Right ventricle myocardium inferior (tissue), 1 donor: Measurements from ENCODE around the gene PDCL2. TPM values are rescaled to one million over a fixed set of nuclear protein-coding genes. Genes with fewer than 3 reads are reported as not detected.
A peak's percentile ranks its signal among the peaks of the same experiment; 100 is the strongest.

Source experiments
- ATAC-seq: fragments of 200-7000 bp; cut with Tn5 transposase; one replicate; pipeline ENCODE4 v1.9.1; 2020; ENCODE audit warnings: mild to moderate bottlenecking, moderate library complexity
- DNase-seq: peaks from one replicate; pipeline ENCODE4 v3.0.0; 2021; ENCODE audit errors: missing footprints
- intact Hi-C: fragments of 100-400 bp; cut with DNase I; formaldehyde crosslinking; loops from one replicate; pipeline ENCODE4 v1.11.0; 2022
- total RNA-seq: library from RNA; stranded (reverse); fragmentation: NEBNext Ultra II Directional; extraction: Animal tissue kit (Norgen Biotek cat#: 25700); gene quantifications from one replicate; pipeline ENCODE4 v1.2.1, GENCODE V29; 2021
- donor health status: DM: no; HTN: yes; CAD: no; lungs with severe emphysema.

Gene PDCL2
- total RNA-seq, 1 donor from 2014 or later, result not detected

- ATAC-seq, result peak; percentile 90
- DNase-seq, result no peak
- intact Hi-C loops, result loop anchor here (5.0 kb wide), 5 partner anchors 99 to 306 kb away; partner anchors contain the start of genes EXOC1, SRD5A3 and TMEM165
Observed at GRCh38 chr4:55546506-55546755, 45.6 kb downstream of the PDCL2 start.

GRCh38 chr4:55545641-55546505 is 46.2 kb downstream of the PDCL2 start:
- intact Hi-C loops, result loop anchor here (5.0 kb wide), 5 partner anchors 99 to 306 kb away; partner anchors contain the start of genes EXOC1, SRD5A3 and TMEM165
- ATAC-seq (peak; percentile 81), DNase-seq (peak; percentile 91)

- ATAC-seq (no peak), DNase-seq (no peak)
- intact Hi-C loops, result loop anchor here (5.0 kb wide), 5 partner anchors 98 to 307 kb away; partner anchors contain the start of genes EXOC1, SRD5A3 and TMEM165
Observed at GRCh38 chr4:55545151-55545550, 46.9 kb downstream of the PDCL2 start.

- ATAC-seq (no peak), DNase-seq (no peak)
- intact Hi-C loops, result no loop called here
Observed at GRCh38 chr4:55543858-55544257, 48.2 kb downstream of the PDCL2 start.

- DNase-seq (no peak), ATAC-seq (no peak)
- intact Hi-C loops, result no loop called here
Observed at GRCh38 chr4:55540271-55540670, 51.8 kb downstream of the PDCL2 start.

- ATAC-seq (no peak), DNase-seq (no peak)
- intact Hi-C loops, result no loop called here
Observed at GRCh38 chr4:55539658-55540057, 52.4 kb downstream of the PDCL2 start.

- ATAC-seq, result no peak
- intact Hi-C loops, result no loop called here
Observed at GRCh38 chr4:55538531-55538930, 53.5 kb downstream of the PDCL2 start.

GRCh38 chr4:55534306-55534705 is 57.7 kb downstream of the PDCL2 start:
- DNase-seq (no peak), ATAC-seq (no peak)
- intact Hi-C loops, result no loop called here

More at GRCh38 chr4:55538531-55538930, 53.5 kb downstream of the PDCL2 start:
- no peak for DNase-seq

GRCh38 chr4:55530691-55531090 is 61.4 kb downstream of the PDCL2 start:
- DNase-seq (no peak), ATAC-seq (no peak)
- intact Hi-C loops, result no loop called here

GRCh38 chr4:55530167-55530566 is 61.9 kb downstream of the PDCL2 start:
- DNase-seq (no peak), ATAC-seq (no peak)
- intact Hi-C loops, result no loop called here

GRCh38 chr4:55528491-55528890 is 63.6 kb downstream of the PDCL2 start:
- ATAC-seq (no peak), DNase-seq (no peak)
- intact Hi-C loops, result no loop called here

- ATAC-seq, result no peak
- intact Hi-C loops, result no loop called here
Observed at GRCh38 chr4:55524844-55525571, 67.0 kb downstream of the PDCL2 start.

GRCh38 chr4:55518442-55518841 is 73.6 kb downstream of the PDCL2 start:
- DNase-seq (no peak), ATAC-seq (no peak)
- intact Hi-C loops, result no loop called here

More at GRCh38 chr4:55524844-55525571, 67.0 kb downstream of the PDCL2 start:
- DNase-seq, result no peak

- ATAC-seq, result no peak
- no peak for DNase-seq
- intact Hi-C loops, result no loop called here
Observed at GRCh38 chr4:55517526-55518229, 74.4 kb downstream of the PDCL2 start.

GRCh38 chr4:55512922-55513571 is 79.0 kb downstream of the PDCL2 start:
- intact Hi-C loops, result no loop called here
- DNase-seq (no peak), ATAC-seq (no peak)

GRCh38 chr4:55512077-55512476 is 80.0 kb downstream of the PDCL2 start:
- DNase-seq, result no peak
- ATAC-seq, result no peak
- intact Hi-C loops, result no loop called here

- no peak for DNase-seq
- intact Hi-C loops, result no loop called here
- ATAC-seq, result no peak
Observed at GRCh38 chr4:55510685-55511084, 81.4 kb downstream of the PDCL2 start.

GRCh38 chr4:55509266-55509665 is 82.8 kb downstream of the PDCL2 start:
- ATAC-seq, result no peak
- intact Hi-C loops, result no loop called here
- no peak for DNase-seq

- DNase-seq, result no peak
- peak; percentile 60 for ATAC-seq
- intact Hi-C loops, result no loop called here
Observed at GRCh38 chr4:55507612-55508011, 84.4 kb downstream of the PDCL2 start.
